Measurements from ENCODE around the gene PKM.

The PKM gene

DNA sequence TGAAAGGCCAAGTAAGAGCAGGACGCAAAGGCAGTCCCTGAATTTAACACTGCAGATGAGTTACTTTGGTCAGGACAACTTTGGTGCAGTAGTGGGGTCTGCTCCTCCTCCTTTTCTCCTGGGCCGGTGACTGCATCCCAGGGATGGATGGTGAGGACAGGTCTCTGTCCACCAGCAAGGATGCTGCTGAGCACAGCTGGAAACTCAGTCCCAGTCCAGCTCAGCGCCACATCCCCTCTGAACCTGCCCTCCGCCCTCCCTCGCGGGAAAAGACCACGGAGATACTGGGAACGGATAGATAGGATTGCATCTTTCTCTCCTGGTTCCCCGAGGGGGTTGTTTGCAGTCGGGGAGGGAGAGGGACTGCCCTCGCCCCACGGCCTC lies 47.2 kb downstream of the PKM start:
- Histone ChIP-seq H3K23ac (ENCODE audit: low read length) (no peak overlapping the region), H4K8ac (ENCODE audit: low read depth, low read length) (no peak overlapping the region), H2BK120ac (ENCODE audit: low read depth, low read length) (no peak overlapping the region), H3K9ac (ENCODE audit: low read length) (peak overlapping the region; percentile 49), H3K4ac (ENCODE audit: low read depth, low read length) (no peak overlapping the region), H3K4me2 (ENCODE audit: low read length) (peak overlapping the region; percentile 74), H3K56ac (ENCODE audit: low read length) (peak overlapping the region; percentile 85), H3K18ac (ENCODE audit: low read length) (no peak overlapping the region), H3K27ac (ENCODE audit: low read depth, low read length) (no peak overlapping the region), H2BK5ac (ENCODE audit: low read length) (no peak overlapping the region), H3K4me1 (ENCODE audit: control insufficient read depth, low read depth, low read length) (peaks cover 2% of the 10 kb centered on the region), H3K27me3 (ENCODE audit: insufficient read depth, low read length, poor library complexity) (no peaks in the 10 kb centered on the region), H3K4me3 (ENCODE audit: low read length) (no peak overlapping the region), H2AK5ac (ENCODE audit: low read length) (no peak overlapping the region), H3K36me3 (ENCODE audit: control insufficient read depth, insufficient read depth, low read length) (no peaks in the 10 kb centered on the region), H2BK15ac (replicated peaks; ENCODE audit: low read depth) (no peak overlapping the region), H4K5ac (ENCODE audit: low read length) (no peak overlapping the region), H3K79me1 (ENCODE audit: low read length) (no peaks in the 10 kb centered on the region), H3K79me2 (ENCODE audit: control insufficient read depth, insufficient read depth, low read length) (no peaks in the 10 kb centered on the region)
- no CpG with 5 or more reads among the region's 12 CpGs for WGBS (ENCODE audit: extremely low coverage, insufficient coverage, low lambda C conversion rate)
- DNase-seq = no peak

DNA sequence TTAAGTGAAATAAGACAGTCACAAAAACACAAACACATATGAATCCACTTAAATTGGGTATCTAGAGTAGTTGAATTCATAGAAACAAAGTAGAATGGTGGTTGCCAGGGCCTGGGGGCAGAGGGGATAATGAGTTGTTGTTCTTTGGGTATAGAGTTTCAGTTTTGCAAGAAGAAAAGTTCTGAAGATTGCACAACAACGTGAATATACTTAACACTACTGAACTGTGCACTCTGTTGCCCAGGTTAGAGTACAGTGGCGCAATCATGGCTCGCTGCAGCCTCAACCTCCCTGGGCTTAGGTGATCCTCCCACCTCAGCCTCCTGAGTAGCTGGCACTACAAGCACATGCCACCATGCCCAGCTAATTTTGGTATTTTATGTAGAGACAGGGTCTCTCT lies 48.3 kb downstream of the PKM start:
- Histone ChIP-seq H3K4me3 (ENCODE audit: low read length) (no peak overlapping the region), H3K18ac (ENCODE audit: low read length) (no peak overlapping the region), H2BK15ac (replicated peaks; ENCODE audit: low read depth) (no peak overlapping the region), H3K4ac (ENCODE audit: low read depth, low read length) (no peak overlapping the region), H4K5ac (ENCODE audit: low read length) (no peak overlapping the region), H2AK5ac (ENCODE audit: low read length) (no peak overlapping the region), H3K79me1 (ENCODE audit: low read length) (no peaks in the 10 kb centered on the region), H3K79me2 (ENCODE audit: control insufficient read depth, insufficient read depth, low read length) (no peaks in the 10 kb centered on the region), H2BK5ac (ENCODE audit: low read length) (no peak overlapping the region), H3K27me3 (ENCODE audit: insufficient read depth, low read length, poor library complexity) (no peaks in the 10 kb centered on the region), H3K9ac (ENCODE audit: low read length) (no peak overlapping the region), H3K27ac (ENCODE audit: low read depth, low read length) (no peak overlapping the region), H3K36me3 (ENCODE audit: control insufficient read depth, insufficient read depth, low read length) (no peaks in the 10 kb centered on the region), H3K23ac (ENCODE audit: low read length) (no peak overlapping the region), H4K8ac (ENCODE audit: low read depth, low read length) (no peak overlapping the region), H3K56ac (ENCODE audit: low read length) (no peak overlapping the region), H2BK120ac (ENCODE audit: low read depth, low read length) (no peak overlapping the region), H3K4me1 (ENCODE audit: control insufficient read depth, low read depth, low read length) (peaks cover 2% of the 10 kb centered on the region), H3K4me2 (ENCODE audit: low read length) (no peak overlapping the region)
- no CpG with 5 or more reads among the region's 3 CpGs for WGBS (ENCODE audit: extremely low coverage, insufficient coverage, low lambda C conversion rate)
- no peak for DNase-seq

- peaks cover 2% of the 10 kb centered on the region for H3K4me1 ChIP-seq (ENCODE audit: control insufficient read depth, low read depth, low read length)
- no peak overlapping the region for H3K4me2 ChIP-seq (ENCODE audit: low read length)
- no peak overlapping the region for H2BK15ac ChIP-seq (replicated peaks; ENCODE audit: low read depth)
- no peak overlapping the region for H4K8ac ChIP-seq (ENCODE audit: low read depth, low read length)
- no peaks in the 10 kb centered on the region for H3K36me3 ChIP-seq (ENCODE audit: control insufficient read depth, insufficient read depth, low read length)
- no peak overlapping the region for H3K18ac ChIP-seq (ENCODE audit: low read length)
- H3K4me3 ChIP-seq (ENCODE audit: low read length) = no peak overlapping the region
- no peaks in the 10 kb centered on the region for H3K79me1 ChIP-seq (ENCODE audit: low read length)
- H3K27me3 ChIP-seq (ENCODE audit: insufficient read depth, low read length, poor library complexity) = no peaks in the 10 kb centered on the region
- H3K56ac ChIP-seq (ENCODE audit: low read length) = no peak overlapping the region
- no peak for DNase-seq
- no peak overlapping the region for H3K9ac ChIP-seq (ENCODE audit: low read length)
- no peaks in the 10 kb centered on the region for H3K79me2 ChIP-seq (ENCODE audit: control insufficient read depth, insufficient read depth, low read length)
- no peak overlapping the region for H3K4ac ChIP-seq (ENCODE audit: low read depth, low read length)
- no peak overlapping the region for H4K5ac ChIP-seq (ENCODE audit: low read length)
- H3K23ac ChIP-seq (ENCODE audit: low read length) = no peak overlapping the region
- no CpG with 5 or more reads among the region's 3 CpGs for WGBS (ENCODE audit: extremely low coverage, insufficient coverage, low lambda C conversion rate)
- H3K27ac ChIP-seq (ENCODE audit: low read depth, low read length) = no peak overlapping the region
- no peak overlapping the region for H2AK5ac ChIP-seq (ENCODE audit: low read length)
- no peak overlapping the region for H2BK120ac ChIP-seq (ENCODE audit: low read depth, low read length)
- H2BK5ac ChIP-seq (ENCODE audit: low read length) = no peak overlapping the region
Observed at GRCh38 chr15:72182244-72182643, 48.7 kb downstream of the PKM start.

GRCh38 chr15:72180761-72181324 lies 50.1 kb downstream of the PKM start:
- no peak overlapping the region for H3K56ac ChIP-seq (ENCODE audit: low read length)
- no peak overlapping the region for H2BK5ac ChIP-seq (ENCODE audit: low read length)
- H3K36me3 ChIP-seq (ENCODE audit: control insufficient read depth, insufficient read depth, low read length) = no peaks in the 10 kb centered on the region
- no peak overlapping the region for H3K4me3 ChIP-seq (ENCODE audit: low read length)
- no peak overlapping the region for H3K9ac ChIP-seq (ENCODE audit: low read length)
- H4K8ac ChIP-seq (ENCODE audit: low read depth, low read length) = no peak overlapping the region
- no peak overlapping the region for H2BK15ac ChIP-seq (replicated peaks; ENCODE audit: low read depth)
- no peak overlapping the region for H3K23ac ChIP-seq (ENCODE audit: low read length)
- H4K5ac ChIP-seq (ENCODE audit: low read length) = no peak overlapping the region
- H2BK120ac ChIP-seq (ENCODE audit: low read depth, low read length) = no peak overlapping the region
- no peak overlapping the region for H3K4me2 ChIP-seq (ENCODE audit: low read length)
- no peak overlapping the region for H2AK5ac ChIP-seq (ENCODE audit: low read length)
- H3K18ac ChIP-seq (ENCODE audit: low read length) = no peak overlapping the region
- no CpG with 5 or more reads among the region's 5 CpGs for WGBS (ENCODE audit: extremely low coverage, insufficient coverage, low lambda C conversion rate)
- H3K79me2 ChIP-seq (ENCODE audit: control insufficient read depth, insufficient read depth, low read length) = no peaks in the 10 kb centered on the region
- H3K27me3 ChIP-seq (ENCODE audit: insufficient read depth, low read length, poor library complexity) = no peaks in the 10 kb centered on the region
- peaks cover 2% of the 10 kb centered on the region for H3K4me1 ChIP-seq (ENCODE audit: control insufficient read depth, low read depth, low read length)
- H3K27ac ChIP-seq (ENCODE audit: low read depth, low read length) = no peak overlapping the region
- H3K79me1 ChIP-seq (ENCODE audit: low read length) = no peaks in the 10 kb centered on the region
- no peak overlapping the region for H3K4ac ChIP-seq (ENCODE audit: low read depth, low read length)
- DNase-seq = no peak

- H3K9ac ChIP-seq (ENCODE audit: low read length) = no peak overlapping the region
- DNase-seq = peak; percentile 85
- H3K4ac ChIP-seq (ENCODE audit: low read depth, low read length) = no peak overlapping the region
- no CpG with 5 or more reads among the region's 16 CpGs for WGBS (ENCODE audit: extremely low coverage, insufficient coverage, low lambda C conversion rate)
- H3K23ac ChIP-seq (ENCODE audit: low read length) = no peak overlapping the region
- no peak overlapping the region for H4K5ac ChIP-seq (ENCODE audit: low read length)
- H2BK15ac ChIP-seq (replicated peaks; ENCODE audit: low read depth) = no peak overlapping the region
- no peak overlapping the region for H4K8ac ChIP-seq (ENCODE audit: low read depth, low read length)
- H3K79me1 ChIP-seq (ENCODE audit: low read length) = no peaks in the 10 kb centered on the region
- no peak overlapping the region for H2BK120ac ChIP-seq (ENCODE audit: low read depth, low read length)
- no peak overlapping the region for H3K18ac ChIP-seq (ENCODE audit: low read length)
- H3K79me2 ChIP-seq (ENCODE audit: control insufficient read depth, insufficient read depth, low read length) = no peaks in the 10 kb centered on the region
- H3K27me3 ChIP-seq (ENCODE audit: insufficient read depth, low read length, poor library complexity) = no peaks in the 10 kb centered on the region
- H2BK5ac ChIP-seq (ENCODE audit: low read length) = no peak overlapping the region
- no peak overlapping the region for H3K56ac ChIP-seq (ENCODE audit: low read length)
- peaks cover 2% of the 10 kb centered on the region for H3K4me1 ChIP-seq (ENCODE audit: control insufficient read depth, low read depth, low read length)
- no peak overlapping the region for H3K27ac ChIP-seq (ENCODE audit: low read depth, low read length)
- no peak overlapping the region for H3K4me3 ChIP-seq (ENCODE audit: low read length)
- H2AK5ac ChIP-seq (ENCODE audit: low read length) = no peak overlapping the region
- no peak overlapping the region for H3K4me2 ChIP-seq (ENCODE audit: low read length)
- no peaks in the 10 kb centered on the region for H3K36me3 ChIP-seq (ENCODE audit: control insufficient read depth, insufficient read depth, low read length)
Observed at GRCh38 chr15:72179950-72180581, 50.9 kb downstream of the PKM start.
